Smooth muscle cell of trachea (primary cell): Measurements from ENCODE around the gene ACTRT2. TPM values are rescaled to one million over a fixed set of nuclear protein-coding genes. Genes with fewer than 3 reads are reported as not detected.

Source experiments
- total RNA-seq: library from RNA; depleted of rRNA; stranded (reverse); fragments of >200 nt; gene quantifications from 2 replicates; pipeline ENCODE4 v1.2.1, GENCODE V29; 2014

ACTRT2 gene
- total RNA-seq = not detected in 2 replicates

GRCh38 chr1:3021233-3021671 is at the start of gene ACTRT2:
Gene ACTRT2, plus strand, starts transcription at chr1:3021467. Its CDS starts 220 bp downstream, at chr1:3021687.

GRCh38 chr1:3068564-3069431 is 47.5 kb downstream of the ACTRT2 start, which contains the start of gene PRDM16:
Gene PRDM16, plus strand, starts transcription at chr1:3069203. Its CDS starts 57 bp downstream, at chr1:3069260.

Other genes starting within 250 kb of the ACTRT2 start
- 0.15 and 0.33 TPM in 2 replicates for gene TTC34, start 219.8 kb upstream of the ACTRT2 start, total RNA-seq
- 1.5 and 4.8 TPM in 2 replicates for gene PRDM16, start 47.7 kb downstream of the ACTRT2 start, total RNA-seq